B cell (primary cell): Measurements from ENCODE around the gene CALD1. TPM values are rescaled to one million over a fixed set of nuclear protein-coding genes. Genes with fewer than 3 reads are reported as not detected.

Experiments used
- ATAC-seq: fragments of 200-7000 bp; cut with Tn5 transposase; one replicate; pipeline ENCODE4 v1.10.0; 2021; ENCODE audit warnings: low read depth, mild to moderate bottlenecking, moderate number of reproducible peaks, moderate library complexity
- CTCF ChIA-PET: fragments of 350-600 bp; sonication (Branson Sonifier 250); formaldehyde crosslinking; loops from one replicate; lab custom pipeline; 2021; ENCODE audit warnings: antibody characterized with exemption, inconsistent platforms; lab: Charles Lee
- POLR2A ChIA-PET: fragments of 350-600 bp; sonication (Branson Sonifier 250); formaldehyde crosslinking; loops from one replicate; lab custom pipeline; 2021; ENCODE audit warnings: antibody characterized with exemption; lab: Charles Lee
- DNase-seq: peaks from one replicate; pipeline ENCODE4 v3.0.0; 2013
- H2AFZ ChIP-seq: 2 replicates; pipeline ENCODE4 v1.6.1; 2012; ENCODE audit warnings: mild to moderate bottlenecking, low read depth, low read length; ENCODE audit not compliant: insufficient read depth, poor library complexity, severe bottlenecking
- H3K27ac ChIP-seq, 2 donors: 1 replicate in 1 of 2; 2 replicates in 1 of 2; pipeline ENCODE4 v1.5.1; 2012 to 2013; ENCODE audit warnings: low read length in 2 of 2, mild to moderate bottlenecking in 2 of 2, moderate library complexity in 1 of 2
- H3K27me3 ChIP-seq, 4 experiments: fragments of 200-600 bp in 1 of 4; sonication (generic) in 1 of 4; replicated peaks in 1 of 4; 1 replicate in 2 of 4; 2 replicates in 2 of 4; pipeline versions ENCODE4 v1.6.1 to v1.7.0; 2013 to 2016; ENCODE audit warnings: low read length in 3 of 4, mild to moderate bottlenecking in 2 of 4, mixed read lengths in 1 of 4, moderate library complexity in 1 of 4; ENCODE audit not compliant: insufficient read depth in 4 of 4, control insufficient read depth in 3 of 4; ENCODE audit errors: control extremely low read depth in 1 of 4
- H3K36me3 ChIP-seq, 2 experiments: replicated peaks in 1 of 2; 1 replicate in 1 of 2; 2 replicates in 1 of 2; pipeline versions ENCODE4 v1.6.1 to v1.7.1; 2013; ENCODE audit warnings: low read length in 1 of 2; ENCODE audit not compliant: insufficient read depth in 2 of 2, control insufficient read depth in 1 of 2; ENCODE audit errors: control extremely low read depth in 1 of 2, extremely low read depth in 1 of 2
- H3K4me1 ChIP-seq, 2 donors: fragments of 200-600 bp in 1 of 2; sonication (generic) in 1 of 2; 1 replicate in 1 of 2; 2 replicates in 1 of 2; pipeline versions ENCODE4 v1.5.1 to v1.6.1; 2013 to 2017; ENCODE audit warnings: low read length in 2 of 2; ENCODE audit not compliant: control insufficient read depth in 2 of 2, insufficient read depth in 2 of 2
- H3K4me2 ChIP-seq: replicated peaks from 2 replicates; pipeline ENCODE3; 2012; ENCODE audit warnings: mild to moderate bottlenecking, low read depth, low read length; ENCODE audit not compliant: poor library complexity, severe bottlenecking
- H3K4me3 ChIP-seq, 5 experiments: fragments of 200-600 bp in 1 of 5; sonication (generic) in 1 of 5; 1 replicate in 3 of 5; 2 replicates in 2 of 5; pipeline versions ENCODE4 v1.5.1 to v1.7.0; 2011 to 2016; ENCODE audit warnings: low read length in 4 of 5, mild to moderate bottlenecking in 4 of 5, low read depth in 2 of 5, control low read depth in 1 of 5, moderate library complexity in 1 of 5; ENCODE audit not compliant: insufficient read depth in 1 of 5; ENCODE audit errors: control extremely low read depth in 1 of 5, extremely low read depth in 1 of 5
- H3K79me2 ChIP-seq: fragments of 200-600 bp; sonication (generic); one replicate; pipeline ENCODE4 v1.6.0; 2016; ENCODE audit warnings: low read length; ENCODE audit not compliant: control insufficient read depth, insufficient read depth
- H3K9ac ChIP-seq: fragments of 200-600 bp; sonication (generic); 2 replicates; pipeline ENCODE4 v1.6.1; 2017; ENCODE audit warnings: mild to moderate bottlenecking, low read length, moderate library complexity
- H3K9me3 ChIP-seq, 3 donors: one replicate each; pipeline versions ENCODE4 v1.6.1 to v1.7.1; 2013; ENCODE audit warnings: low read length in 2 of 3; ENCODE audit not compliant: control insufficient read depth in 2 of 3, insufficient read depth in 1 of 3; ENCODE audit errors: control extremely low read depth in 1 of 3
- H4K20me1 ChIP-seq: 2 replicates; pipeline ENCODE4 v1.6.0; 2012; ENCODE audit warnings: mild to moderate bottlenecking, low read length; ENCODE audit not compliant: insufficient read depth, control insufficient read depth, poor library complexity, severe bottlenecking
- H3K27ac Mint-ChIP-seq: one replicate; pipeline ENCODE4 v1.8.0; 2021; ENCODE audit warnings: mixed read lengths
- H3K27me3 Mint-ChIP-seq: one replicate; pipeline ENCODE4 v1.8.0; 2021; ENCODE audit warnings: mixed read lengths
- H3K4me1 Mint-ChIP-seq: one replicate; pipeline ENCODE4 v1.8.0; 2021; ENCODE audit warnings: mixed read lengths
- H3K4me3 Mint-ChIP-seq: one replicate; pipeline ENCODE4 v1.8.0; 2021; ENCODE audit warnings: mixed read lengths
- H3K9me3 Mint-ChIP-seq: one replicate; pipeline ENCODE4 v1.8.0; 2022; ENCODE audit warnings: mixed read lengths; ENCODE audit not compliant: insufficient read depth
- CTCF ChIP-seq: fragments of 200-600 bp; IDR thresholded peaks from one replicate; pipeline ENCODE4 v1.8.0; 2022; ENCODE audit warnings: antibody characterized with exemption, mild to moderate bottlenecking
- EZH2 ChIP-seq: IDR thresholded peaks from 2 replicates; pipeline ENCODE4 v1.6.1; 2012; ENCODE audit warnings: borderline replicate concordance, low read depth, mild to moderate bottlenecking, moderate library complexity, low read length; ENCODE audit not compliant: insufficient read depth, poor library complexity, severe bottlenecking
- WGBS: methylation state at CpG from one replicate; pipeline ENCODE4 v1.1.5; 2013; ENCODE audit warnings: missing lambda C conversion rate; ENCODE audit not compliant: insufficient coverage; 5-methylcytosine and 5-hydroxymethylcytosine counted together
- intact Hi-C: fragments of 100-400 bp; cut with micrococcal nuclease; formaldehyde crosslinking; loops from one replicate; pipeline ENCODE4 v1.10.0; 2022
- polyA plus RNA-seq: library from polyadenylated mRNA; depleted of rRNA; stranded (reverse); fragments of >200 nt; gene quantifications from 2 replicates; pipeline ENCODE4 v1.2.3, GENCODE V29; 2012
- total RNA-seq, 2 donors: library from RNA; stranded (reverse); fragments of 120-200 nt in 1 of 2; gene quantifications; 1 replicate in 1 of 2; 2 replicates in 1 of 2; pipeline versions ENCODE4 v1.2.3 to v1.2.4, GENCODE V29; 2013 to 2022

The CALD1 gene
- total and polyA plus RNA-seq, 2 donors (not counting 1 experiment from before 2014, with no cell fraction given): 0.18 to 0.69 TPM

- no peak overlapping the region for H3K4me2 ChIP-seq
- H3K9me3 ChIP-seq: no peaks in the 10 kb centered on the region
- ChIA-PET CTCF (interaction anchor here (1.4 kb wide), 1 partner anchor 30 kb away, joined by 3 read pairs; no protein-coding TSS in a partner anchor), POLR2A (no interaction called here)
- no peaks in the 10 kb centered on the region for H3K27me3 ChIP-seq
- ATAC-seq: no peak
- TF ChIP-seq CTCF (no peak), EZH2 (no peak)
- no peaks in the 10 kb centered on the region for H4K20me1 ChIP-seq
- peaks cover 3% of the 10 kb centered on the region for H3K4me1 Mint-ChIP-seq
- no peak overlapping the region for H2AFZ ChIP-seq
- no peaks in the 10 kb centered on the region for H3K79me2 ChIP-seq
- intact Hi-C loops: no loop called here
- no peak overlapping the region for H3K4me3 ChIP-seq
- no peak overlapping the region for H3K4me3 Mint-ChIP-seq
- H3K9ac ChIP-seq: no peak overlapping the region
- H3K27ac ChIP-seq: no peak overlapping the region
- no peaks in the 10 kb centered on the region for H3K36me3 ChIP-seq
- WGBS: 88% methylated on average over 1 of the region's 1 CpG
- H3K9me3 Mint-ChIP-seq: no peaks in the 10 kb centered on the region
- H3K27me3 Mint-ChIP-seq: peaks cover 5% of the 10 kb centered on the region
- DNase-seq: no peak
- H3K4me1 ChIP-seq: no peaks in the 10 kb centered on the region
- no peak overlapping the region for H3K27ac Mint-ChIP-seq
These were observed 18.7 kb downstream of the CALD1 start for GRCh38 chr7:134798155-134798554.

- H3K79me2 ChIP-seq: no peaks in the 10 kb centered on the region
- no peaks in the 10 kb centered on the region for H3K4me1 ChIP-seq
- ChIA-PET POLR2A (no interaction called here), CTCF (no interaction called here)
- no peak for TF ChIP-seq CTCF
- TF ChIP-seq EZH2: no peak
- H3K9me3 ChIP-seq: no peaks in the 10 kb centered on the region
- H3K4me3 ChIP-seq: no peak overlapping the region
- H3K9ac ChIP-seq: no peak overlapping the region
- intact Hi-C loops: no loop called here
- no CpG with 5 or more reads among the region's 5 CpGs for WGBS
- peaks cover 5% of the 10 kb centered on the region for H3K27me3 Mint-ChIP-seq
- no peak overlapping the region for H3K4me2 ChIP-seq
- no peaks in the 10 kb centered on the region for H3K9me3 Mint-ChIP-seq
- H3K36me3 ChIP-seq: no peaks in the 10 kb centered on the region
- H3K4me3 Mint-ChIP-seq: no peak overlapping the region
- H2AFZ ChIP-seq: no peak overlapping the region
- ATAC-seq (no peak), DNase-seq (no peak)
- H3K27me3 ChIP-seq: no peaks in the 10 kb centered on the region
- H3K27ac ChIP-seq: no peak overlapping the region
- no peak overlapping the region for H3K27ac Mint-ChIP-seq
- no peaks in the 10 kb centered on the region for H4K20me1 ChIP-seq
- peaks cover 3% of the 10 kb centered on the region for H3K4me1 Mint-ChIP-seq
These were observed 19.9 kb downstream of the CALD1 start for GRCh38 chr7:134799377-134799776.
